GM12891 (cell line): ENCODE data around the gene RNU6-9.
"Not testable (repeated sequence)": the region's sequence is repeated elsewhere in the genome, so short reads cannot be mapped to it uniquely, and the experiment has no call there.

Experiments used
- DNase-seq: peaks from one replicate; pipeline ENCODE4 v3.0.0; 2011; ENCODE audit warnings: low spot score; ENCODE audit not compliant: insufficient read length
- FAIRE-seq: peaks from 2 replicates; lab custom pipeline; 2011; peaks lifted over from hg19 to GRCh38; lab: Jason Lieb, UNC
- PAX5 ChIP-seq: IDR thresholded peaks from 2 replicates; pipeline ENCODE4 v1.6.1; 2011; ENCODE audit warnings: low read length, moderate library complexity, mild to moderate bottlenecking; ENCODE audit not compliant: insufficient read depth, severe bottlenecking
- POLR2A ChIP-seq: IDR thresholded peaks from 2 replicates; pipeline ENCODE4 v1.6.1; 2011; ENCODE audit warnings: low read depth, low read length, control low read depth
- POLR2AphosphoS5 ChIP-seq: IDR thresholded peaks from 2 replicates; pipeline ENCODE4 v1.6.1; 2011; ENCODE audit warnings: low read depth, low read length, control low read depth
- POU2F2 ChIP-seq: IDR thresholded peaks from 2 replicates; pipeline ENCODE4 v1.6.1; 2011; ENCODE audit warnings: low read depth, mild to moderate bottlenecking, control low read depth, low read length, moderate library complexity
- SPI1 ChIP-seq: IDR thresholded peaks from 2 replicates; pipeline ENCODE4 v1.6.1; 2011; ENCODE audit warnings: low read depth, low read length, control low read depth
- TAF1 ChIP-seq: IDR thresholded peaks from 2 replicates; pipeline ENCODE4 v1.6.1; 2011; ENCODE audit warnings: low read depth, low read length, control low read depth

The RNU6-9 gene

GRCh38 chr19:887599-887998 lies 5.7 kb upstream of the RNU6-9 start:
- FAIRE-seq (no peak), DNase-seq (no peak)
- TF ChIP-seq SPI1 (no peak), TAF1 (no peak), PAX5 (no peak), POLR2A (no peak), POLR2AphosphoS5 (no peak), POU2F2 (no peak)

- TF ChIP-seq POLR2AphosphoS5 (no peak), POLR2A (no peak), TAF1 (no peak), SPI1 (no peak), POU2F2 (no peak), PAX5 (no peak)
- no peak for FAIRE-seq
- DNase-seq = no peak
Observed at GRCh38 chr19:888581-889385, 4.5 kb upstream of the RNU6-9 start.

GRCh38 chr19:889662-890295 lies 3.5 kb upstream of the RNU6-9 start:
- no peak for FAIRE-seq
- TF ChIP-seq POU2F2 = no peak
- TF ChIP-seq PAX5 = no peak
- TF ChIP-seq POLR2AphosphoS5 = no peak
- no peak for TF ChIP-seq SPI1
- TF ChIP-seq TAF1 = no peak
- no peak for TF ChIP-seq POLR2A
- no peak for DNase-seq

GRCh38 chr19:890831-891230 lies 2.5 kb upstream of the RNU6-9 start:
- no peak for DNase-seq
- no peak for FAIRE-seq
- TF ChIP-seq SPI1 (no peak), POLR2AphosphoS5 (no peak), POU2F2 (no peak), TAF1 (no peak), PAX5 (no peak), POLR2A (no peak)

DNA sequence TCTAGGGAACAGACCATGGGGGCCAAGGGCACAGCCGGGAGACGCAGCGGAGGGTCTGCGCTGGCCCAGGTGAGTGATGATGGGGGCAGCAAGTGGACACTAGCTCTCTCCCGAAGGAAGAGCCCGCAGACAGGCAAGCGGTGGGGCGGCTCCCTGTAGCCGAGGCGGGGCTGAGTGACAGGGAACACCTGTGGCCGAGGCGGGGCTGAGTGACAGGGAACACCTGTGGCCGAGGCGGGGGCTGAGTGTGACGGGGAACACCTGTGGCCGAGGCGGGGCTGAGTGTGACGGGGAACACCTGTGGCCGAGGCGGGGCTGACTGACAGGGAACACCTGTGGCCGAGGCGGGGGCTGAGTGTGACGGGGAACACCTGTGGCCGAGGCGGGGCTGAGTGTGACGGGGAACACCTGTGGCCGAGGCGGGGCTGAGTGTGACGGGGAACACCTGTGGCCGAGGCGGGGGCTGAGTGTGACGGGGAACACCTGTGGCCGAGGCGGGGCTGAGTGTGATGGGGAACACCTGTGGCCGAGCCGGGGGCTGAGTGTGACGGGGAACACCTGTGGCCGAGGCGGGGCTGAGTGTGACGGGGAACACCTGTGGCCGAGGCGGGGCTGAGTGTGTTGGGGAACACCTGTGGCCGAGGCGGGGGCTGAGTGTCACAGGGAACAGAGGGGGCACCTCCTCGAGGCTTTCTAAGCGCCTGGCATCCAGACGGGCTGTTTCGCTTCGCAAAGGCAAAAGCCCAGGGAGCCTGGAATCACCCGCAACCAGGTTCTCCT lies 1.7 kb upstream of the RNU6-9 start:
- FAIRE-seq, DNase-seq: not testable (repeated sequence)

- TF ChIP-seq PAX5 (no peak), SPI1 (no peak), TAF1 (no peak), POLR2AphosphoS5 (no peak), POU2F2 (no peak), POLR2A (no peak)
- FAIRE-seq (no peak), DNase-seq (no peak)
Observed at GRCh38 chr19:892243-892893, 916 bp upstream of the RNU6-9 start.

GRCh38 chr19:896434-896833 lies 3.1 kb downstream of the RNU6-9 start:
- FAIRE-seq = no peak
- DNase-seq = no peak
- TF ChIP-seq PAX5 (no peak), SPI1 (no peak), TAF1 (no peak), POU2F2 (no peak), POLR2AphosphoS5 (no peak), POLR2A (no peak)

DNA sequence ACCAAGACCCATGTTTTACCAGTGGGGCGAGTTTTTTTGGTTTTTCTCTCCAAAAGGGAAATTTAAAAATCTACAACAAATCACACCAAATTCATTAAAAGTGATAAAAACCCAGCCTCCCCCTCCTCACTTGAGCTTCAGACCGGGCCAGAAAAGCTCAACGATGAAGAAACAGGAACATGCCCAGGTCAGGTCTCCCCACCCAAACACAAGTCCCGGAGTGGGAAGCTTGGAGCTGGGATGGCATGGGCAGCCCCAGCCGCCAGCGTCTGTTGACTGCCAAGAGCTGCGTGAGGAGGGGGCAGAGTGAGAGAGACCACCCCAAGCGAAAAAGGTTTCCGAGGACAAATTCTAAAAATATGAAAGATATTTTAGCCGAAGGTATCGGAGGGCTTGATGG lies 3.7 kb downstream of the RNU6-9 start:
- no peak for FAIRE-seq
- no peak for DNase-seq
- TF ChIP-seq POU2F2 = no peak

DNA sequence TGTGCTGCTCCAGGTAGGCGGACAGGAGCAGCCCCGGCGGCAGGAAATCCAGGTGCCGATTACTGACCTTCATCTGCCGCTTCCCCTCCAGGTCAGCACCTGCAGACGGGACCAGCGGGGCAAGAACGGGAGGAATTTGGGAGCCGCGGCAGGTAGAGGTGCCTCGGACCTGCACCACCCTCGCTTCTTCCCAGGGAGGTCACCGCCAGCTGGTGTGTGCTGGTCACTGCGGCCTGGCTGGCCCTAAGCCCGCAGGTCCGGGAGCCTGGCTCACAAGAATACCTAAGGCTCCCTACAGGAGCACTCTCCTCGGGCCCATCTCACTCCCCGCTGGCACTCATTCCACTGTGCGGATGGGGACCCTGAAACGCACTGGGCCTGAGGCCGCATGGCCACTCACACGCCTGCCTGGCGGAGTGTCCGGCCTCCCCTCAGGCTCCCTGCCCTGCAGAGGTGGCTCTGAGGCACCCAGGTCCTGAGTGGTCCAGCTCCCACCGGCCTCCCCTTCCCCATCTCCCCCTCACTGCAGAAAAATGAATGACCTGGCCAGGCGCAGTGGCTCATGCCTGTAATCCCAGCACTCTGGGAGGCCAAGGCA lies 4.3 kb downstream of the RNU6-9 start:
- TF ChIP-seq SPI1 (no peak), POU2F2 (no peak), POLR2AphosphoS5 (no peak), POLR2A (no peak), TAF1 (no peak), PAX5 (no peak)
- no peak for FAIRE-seq
- DNase-seq = no peak
